ENCODE results near the gene LAMB3.

GRCh38 chr1:209688746-209689234 lies 36.6 kb upstream of the LAMB3 start:
- TF ChIP-seq CTCF (IDR thresholded peaks at IDR 0.05) (no peak), EZH2phosphoT487 (IDR thresholded peaks at IDR 0.05) (no peak)
